ENCODE measurements around the gene LEKR1. TPM values are rescaled to one million over a fixed set of nuclear protein-coding genes. Genes with fewer than 3 reads are reported as not detected.

The LEKR1 gene
- total RNA-seq, 1 donor from 2014 or later, result 3.4 TPM

DNA sequence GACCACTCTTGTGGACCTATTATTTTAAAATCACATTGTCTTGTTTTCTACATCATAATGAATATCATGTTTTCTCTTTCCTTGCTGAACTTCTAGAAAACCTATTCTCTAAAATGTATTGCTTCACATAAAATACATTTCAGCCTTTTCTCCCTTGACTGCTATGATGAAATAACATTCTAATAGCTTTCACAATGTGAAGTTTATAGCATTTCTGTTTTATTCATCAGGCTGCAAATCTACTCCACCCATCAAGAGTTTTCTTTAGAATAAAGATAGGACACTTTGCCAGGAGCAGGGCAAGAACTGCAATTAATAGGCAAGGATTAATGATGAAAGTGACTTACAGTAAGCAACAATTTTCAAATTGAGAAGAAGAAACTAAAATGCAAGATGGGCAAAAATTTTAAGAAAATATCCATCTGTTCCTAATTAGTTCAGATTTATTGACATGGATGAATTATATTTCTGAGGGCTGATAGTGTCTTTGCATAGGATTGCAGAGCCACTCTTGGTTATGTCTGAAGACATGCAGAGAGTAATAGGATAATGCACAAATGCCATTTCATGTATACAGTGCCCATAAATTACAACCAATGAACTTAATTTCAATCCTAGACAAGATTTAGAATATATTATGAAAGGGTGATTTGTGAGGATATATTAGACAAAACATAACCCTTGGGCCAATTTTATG, 21.7 kb downstream of the LEKR1 start:
- H3K36me3 Mint-ChIP-seq, result no peaks in the 10 kb centered on the region
- TF ChIP-seq, protein P1, sequence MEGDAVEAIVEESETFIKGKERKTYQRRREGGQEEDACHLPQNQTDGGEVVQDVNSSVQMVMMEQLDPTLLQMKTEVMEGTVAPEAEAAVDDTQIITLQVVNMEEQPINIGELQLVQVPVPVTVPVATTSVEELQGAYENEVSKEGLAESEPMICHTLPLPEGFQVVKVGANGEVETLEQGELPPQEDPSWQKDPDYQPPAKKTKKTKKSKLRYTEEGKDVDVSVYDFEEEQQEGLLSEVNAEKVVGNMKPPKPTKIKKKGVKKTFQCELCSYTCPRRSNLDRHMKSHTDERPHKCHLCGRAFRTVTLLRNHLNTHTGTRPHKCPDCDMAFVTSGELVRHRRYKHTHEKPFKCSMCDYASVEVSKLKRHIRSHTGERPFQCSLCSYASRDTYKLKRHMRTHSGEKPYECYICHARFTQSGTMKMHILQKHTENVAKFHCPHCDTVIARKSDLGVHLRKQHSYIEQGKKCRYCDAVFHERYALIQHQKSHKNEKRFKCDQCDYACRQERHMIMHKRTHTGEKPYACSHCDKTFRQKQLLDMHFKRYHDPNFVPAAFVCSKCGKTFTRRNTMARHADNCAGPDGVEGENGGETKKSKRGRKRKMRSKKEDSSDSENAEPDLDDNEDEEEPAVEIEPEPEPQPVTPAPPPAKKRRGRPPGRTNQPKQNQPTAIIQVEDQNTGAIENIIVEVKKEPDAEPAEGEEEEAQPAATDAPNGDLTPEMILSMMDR (IDR thresholded peaks at IDR 0.05; ENCODE audit: unreplicated experiment), result no peak
- H3K27ac Mint-ChIP-seq, result no peak overlapping the region
- no peak for DNase-seq (ENCODE audit: low spot score in 2 of 2, unreplicated experiment in 2 of 2)
- H3K4me3 Mint-ChIP-seq, result no peak overlapping the region
- H3K9me3 Mint-ChIP-seq, result no peaks in the 10 kb centered on the region
- H3K27me3 Mint-ChIP-seq (ENCODE audit: low read depth), result no peaks in the 10 kb centered on the region
- H3K4me1 Mint-ChIP-seq, result peaks cover 4% of the 10 kb centered on the region

DNA sequence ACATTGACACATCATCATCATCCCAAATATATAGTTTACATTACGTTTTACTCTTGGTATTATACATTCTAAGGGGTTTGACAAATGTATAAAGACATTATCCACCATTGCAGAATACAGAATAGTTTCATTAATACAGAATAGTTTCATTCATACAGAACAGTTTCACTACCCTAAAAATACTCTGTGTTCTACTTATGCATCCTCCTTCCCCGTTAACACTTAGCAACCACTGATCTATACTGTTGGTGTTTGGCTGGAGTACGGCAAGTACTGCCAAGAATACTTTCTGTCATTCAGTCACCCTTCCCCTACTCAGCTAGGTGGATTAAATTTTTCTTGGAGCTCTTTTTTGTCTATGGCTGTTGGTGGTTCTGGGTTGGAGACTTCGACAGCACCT, 33.4 kb downstream of the LEKR1 start:
- no peaks in the 10 kb centered on the region for H3K4me1 Mint-ChIP-seq

DNA sequence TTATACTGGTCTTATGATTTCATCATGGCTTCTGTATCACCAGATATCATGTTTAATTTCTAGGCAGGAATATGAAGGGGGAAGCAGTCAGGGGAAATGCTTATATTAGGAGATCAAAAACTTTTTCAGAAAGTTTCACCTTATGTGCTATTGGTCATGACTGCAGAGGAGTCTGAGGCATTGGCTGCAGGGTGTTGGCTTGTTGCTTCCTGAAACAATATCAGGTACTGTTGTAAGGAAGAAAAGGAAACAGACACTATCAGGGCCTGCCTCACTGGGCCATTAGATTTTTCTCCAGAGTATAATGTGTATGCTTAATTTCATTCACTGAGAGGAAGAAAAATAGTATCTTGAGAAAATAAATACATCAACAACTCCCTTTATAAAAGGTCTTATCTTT, 34.7 kb downstream of the LEKR1 start:
- no peak for DNase-seq (ENCODE audit: low spot score in 2 of 2, unreplicated experiment in 2 of 2)
- H3K27me3 Mint-ChIP-seq (ENCODE audit: low read depth), result no peaks in the 10 kb centered on the region
- H3K4me1 Mint-ChIP-seq, result no peaks in the 10 kb centered on the region
- no peak overlapping the region for H3K27ac Mint-ChIP-seq
- TF ChIP-seq, protein P1 (IDR thresholded peaks at IDR 0.05; ENCODE audit: unreplicated experiment), result no peak
- no peaks in the 10 kb centered on the region for H3K36me3 Mint-ChIP-seq
- no peak overlapping the region for H3K4me3 Mint-ChIP-seq
- H3K9me3 Mint-ChIP-seq, result no peaks in the 10 kb centered on the region

More for the DNA sequence above, 33.4 kb downstream of the LEKR1 start:
- H3K36me3 Mint-ChIP-seq, result no peaks in the 10 kb centered on the region
- no peaks in the 10 kb centered on the region for H3K27me3 Mint-ChIP-seq (ENCODE audit: low read depth)
- H3K9me3 Mint-ChIP-seq, result no peaks in the 10 kb centered on the region
- no peak overlapping the region for H3K4me3 Mint-ChIP-seq
- DNase-seq (ENCODE audit: low spot score in 2 of 2, unreplicated experiment in 2 of 2), result no peak
- H3K27ac Mint-ChIP-seq, result no peak overlapping the region
- TF ChIP-seq, protein P1 (IDR thresholded peaks at IDR 0.05; ENCODE audit: unreplicated experiment), result no peak

DNA sequence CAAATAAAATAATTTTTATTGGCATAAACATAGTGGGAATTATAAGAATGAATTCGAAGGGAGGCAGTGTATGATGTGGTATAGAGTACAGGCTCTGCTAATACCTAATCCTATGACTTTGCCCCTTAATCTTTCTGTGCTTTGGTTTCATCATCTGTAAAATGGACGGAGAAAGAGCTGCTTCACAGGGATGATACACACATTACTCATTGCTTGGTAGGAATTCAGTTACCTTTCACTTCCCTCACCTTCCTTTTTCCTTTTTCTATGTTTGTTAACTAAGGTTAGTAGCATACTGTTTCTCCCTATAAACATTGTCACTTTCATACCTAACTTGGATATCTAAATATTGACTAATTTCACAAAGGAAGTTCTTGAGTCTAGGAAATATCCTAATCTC, 36.2 kb downstream of the LEKR1 start:
- TF ChIP-seq, protein P1 (IDR thresholded peaks at IDR 0.05; ENCODE audit: unreplicated experiment), result no peak
- H3K4me3 Mint-ChIP-seq, result no peak overlapping the region
- H3K9me3 Mint-ChIP-seq, result no peaks in the 10 kb centered on the region
- H3K27me3 Mint-ChIP-seq (ENCODE audit: low read depth), result no peaks in the 10 kb centered on the region
- no peak for DNase-seq (ENCODE audit: low spot score in 2 of 2, unreplicated experiment in 2 of 2)
- no peak overlapping the region for H3K27ac Mint-ChIP-seq
- H3K4me1 Mint-ChIP-seq, result no peaks in the 10 kb centered on the region
- H3K36me3 Mint-ChIP-seq, result no peaks in the 10 kb centered on the region

DNA sequence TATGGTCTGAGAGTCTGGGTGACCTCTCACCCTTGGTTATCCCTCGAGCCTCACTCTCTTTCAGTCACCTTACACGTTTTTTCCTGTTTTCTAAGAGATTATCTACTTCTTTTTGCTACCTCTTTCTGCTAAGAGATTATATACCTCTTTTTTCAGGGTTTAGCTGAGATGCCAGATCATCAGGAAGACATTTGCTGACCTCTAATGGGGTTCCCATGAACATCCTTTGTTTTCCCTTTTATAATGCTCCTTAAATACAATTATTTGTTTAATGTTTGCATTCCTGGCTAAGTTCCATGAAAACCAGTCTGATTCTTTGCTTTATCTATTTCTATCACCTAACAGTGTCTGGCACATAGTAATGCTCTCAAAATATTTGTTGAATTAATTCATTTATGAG, 39.6 kb downstream of the LEKR1 start:
- DNase-seq (ENCODE audit: low spot score in 2 of 2, unreplicated experiment in 2 of 2), result no peak
- Mint-ChIP-seq H3K27me3 (ENCODE audit: low read depth) (no peaks in the 10 kb centered on the region), H3K9me3 (no peaks in the 10 kb centered on the region)

More for the DNA sequence above, 39.6 kb downstream of the LEKR1 start:
- H3K4me1 Mint-ChIP-seq, result no peaks in the 10 kb centered on the region
- H3K4me3 Mint-ChIP-seq, result no peak overlapping the region
- TF ChIP-seq, protein P1 (IDR thresholded peaks at IDR 0.05; ENCODE audit: unreplicated experiment), result no peak
- no peaks in the 10 kb centered on the region for H3K36me3 Mint-ChIP-seq
- H3K27ac Mint-ChIP-seq, result no peak overlapping the region
